ENCODE measurements around the gene SCN3A. TPM values are rescaled to one million over a fixed set of nuclear protein-coding genes. Genes with fewer than 3 reads are reported as not detected.

Gene SCN3A
- total RNA-seq, 1 experiment from 2014 or later: 0.07 TPM

GRCh38 chr2:165114346-165114939 lies 89.4 kb downstream of the SCN3A start:
- DNase-seq: peak; percentile 71
- intact Hi-C loops (cut with micrococcal nuclease): loop anchor here (1.0 kb wide), 1 partner anchor 47 kb away; no protein-coding TSS in a partner anchor
- H2AFZ ChIP-seq (ENCODE audit: low read length): no peak overlapping the region
- H3K9ac ChIP-seq (ENCODE audit: low read length): no peak overlapping the region
- no peaks in the 10 kb centered on the region for H3K27me3 ChIP-seq (ENCODE audit: low read length)
- H3K9me3 ChIP-seq (ENCODE audit: low read length): no peaks in the 10 kb centered on the region
- ChIA-PET CTCF (no interaction called here), POLR2A (ENCODE audit: unreplicated experiment) (interaction anchor here (0.5 kb wide), 1 partner anchor 134 kb away, joined by 3 read pairs; no protein-coding TSS in a partner anchor)
- H3F3A ChIP-seq (ENCODE audit: low read length, unreplicated experiment): no peaks in the 10 kb centered on the region
- H3K36me3 ChIP-seq (ENCODE audit: low read depth, low read length): no peaks in the 10 kb centered on the region
- peak; percentile 95 for ATAC-seq
- H3K4me1 ChIP-seq (ENCODE audit: insufficient read depth, low read length): peaks cover 7% of the 10 kb centered on the region
- H3K79me2 ChIP-seq (ENCODE audit: low read length): no peaks in the 10 kb centered on the region
- peak overlapping the region; percentile 60 for H3K4me2 ChIP-seq (ENCODE audit: low read length)
- TF ChIP-seq EZH2 (IDR thresholded peaks at IDR 0.05; ENCODE audit: low read length, unreplicated experiment): no peak
- no peak for TF ChIP-seq EZH2phosphoT487 (IDR thresholded peaks at IDR 0.05; ENCODE audit: borderline replicate concordance, low read length)
- H3K9me2 ChIP-seq (replicated peaks; ENCODE audit: low read length): no peaks in the 10 kb centered on the region
- no peak overlapping the region for H3K27ac ChIP-seq (ENCODE audit: low read length)
- no TSS peak for BruUV-seq (replicated peaks)
- no peak overlapping the region for H3K4me3 ChIP-seq (ENCODE audit: low read length)
- H4K20me1 ChIP-seq (ENCODE audit: low read length): no peaks in the 10 kb centered on the region

DNA sequence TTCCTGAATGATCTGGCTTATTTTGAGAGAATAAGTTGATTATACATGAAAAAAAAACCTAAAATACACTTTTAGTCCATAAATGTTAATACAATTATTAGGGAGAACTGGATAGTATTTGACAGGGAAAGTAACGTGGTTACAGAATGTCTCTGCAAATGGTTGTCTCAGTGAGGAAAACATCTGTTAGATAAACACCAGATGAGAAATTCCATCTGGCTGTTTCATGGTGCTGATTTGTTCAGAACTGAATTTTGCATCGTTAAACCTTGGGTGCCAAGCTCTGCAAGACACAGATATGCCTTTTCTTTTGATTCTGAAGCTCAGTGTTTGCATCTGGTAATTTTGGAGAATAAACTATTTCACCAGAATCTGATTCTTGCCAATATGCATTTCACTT lies 90.4 kb downstream of the SCN3A start:
- no peak for DNase-seq
- no TSS peak for BruUV-seq (replicated peaks)
- POLR2A ChIA-PET (ENCODE audit: unreplicated experiment): interaction anchor here (0.6 kb wide), 1 partner anchor 78 kb away, joined by 3 read pairs; no protein-coding TSS in a partner anchor
- Histone ChIP-seq H3K9me3 (ENCODE audit: low read length) (no peaks in the 10 kb centered on the region), H2AFZ (ENCODE audit: low read length) (no peak overlapping the region), H3K27ac (ENCODE audit: low read length) (no peak overlapping the region), H3K4me2 (ENCODE audit: low read length) (no peak overlapping the region), H3K27me3 (ENCODE audit: low read length) (no peaks in the 10 kb centered on the region), H3K9me2 (replicated peaks; ENCODE audit: low read length) (no peaks in the 10 kb centered on the region), H3K36me3 (ENCODE audit: low read depth, low read length) (no peaks in the 10 kb centered on the region), H3F3A (ENCODE audit: low read length, unreplicated experiment) (no peaks in the 10 kb centered on the region), H3K9ac (ENCODE audit: low read length) (no peak overlapping the region), H3K4me3 (ENCODE audit: low read length) (no peak overlapping the region), H4K20me1 (ENCODE audit: low read length) (no peaks in the 10 kb centered on the region), H3K4me1 (ENCODE audit: insufficient read depth, low read length) (peaks cover 7% of the 10 kb centered on the region), H3K79me2 (ENCODE audit: low read length) (no peaks in the 10 kb centered on the region)
- intact Hi-C loops (cut with micrococcal nuclease): no loop called here
- CTCF ChIA-PET: no interaction called here
- no peak for ATAC-seq
- no peak for TF ChIP-seq EZH2 (IDR thresholded peaks at IDR 0.05; ENCODE audit: low read length, unreplicated experiment)
- no peak for TF ChIP-seq EZH2phosphoT487 (IDR thresholded peaks at IDR 0.05; ENCODE audit: borderline replicate concordance, low read length)
- TF ChIP-seq, protein P1, sequence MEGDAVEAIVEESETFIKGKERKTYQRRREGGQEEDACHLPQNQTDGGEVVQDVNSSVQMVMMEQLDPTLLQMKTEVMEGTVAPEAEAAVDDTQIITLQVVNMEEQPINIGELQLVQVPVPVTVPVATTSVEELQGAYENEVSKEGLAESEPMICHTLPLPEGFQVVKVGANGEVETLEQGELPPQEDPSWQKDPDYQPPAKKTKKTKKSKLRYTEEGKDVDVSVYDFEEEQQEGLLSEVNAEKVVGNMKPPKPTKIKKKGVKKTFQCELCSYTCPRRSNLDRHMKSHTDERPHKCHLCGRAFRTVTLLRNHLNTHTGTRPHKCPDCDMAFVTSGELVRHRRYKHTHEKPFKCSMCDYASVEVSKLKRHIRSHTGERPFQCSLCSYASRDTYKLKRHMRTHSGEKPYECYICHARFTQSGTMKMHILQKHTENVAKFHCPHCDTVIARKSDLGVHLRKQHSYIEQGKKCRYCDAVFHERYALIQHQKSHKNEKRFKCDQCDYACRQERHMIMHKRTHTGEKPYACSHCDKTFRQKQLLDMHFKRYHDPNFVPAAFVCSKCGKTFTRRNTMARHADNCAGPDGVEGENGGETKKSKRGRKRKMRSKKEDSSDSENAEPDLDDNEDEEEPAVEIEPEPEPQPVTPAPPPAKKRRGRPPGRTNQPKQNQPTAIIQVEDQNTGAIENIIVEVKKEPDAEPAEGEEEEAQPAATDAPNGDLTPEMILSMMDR (conservative IDR thresholded peaks at IDR 0.05; ENCODE audit: low read depth, low read length): no peak

DNA sequence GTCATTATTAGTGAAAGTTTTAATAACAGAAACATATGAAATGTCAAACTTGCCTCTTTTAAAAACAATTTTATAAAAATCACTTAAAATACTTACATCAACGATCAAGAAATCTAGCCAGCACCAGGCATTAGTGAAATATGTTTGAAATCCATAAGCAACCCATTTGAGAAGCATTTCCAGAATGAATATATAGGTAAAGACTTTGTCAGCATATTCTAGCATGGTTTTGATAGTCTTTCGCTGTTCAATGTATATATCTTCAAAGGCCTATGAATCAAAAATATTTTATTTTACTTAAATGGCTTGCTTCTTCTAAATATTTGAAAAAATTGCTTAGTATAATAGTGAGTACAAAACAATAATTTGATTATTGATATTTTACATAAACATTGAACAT lies 91.1 kb downstream of the SCN3A start:
- ATAC-seq (no peak), DNase-seq (no peak)
- peaks cover 7% of the 10 kb centered on the region for H3K4me1 ChIP-seq (ENCODE audit: insufficient read depth, low read length)
- H3K9ac ChIP-seq (ENCODE audit: low read length): no peak overlapping the region
- no peak for TF ChIP-seq EZH2 (IDR thresholded peaks at IDR 0.05; ENCODE audit: low read length, unreplicated experiment)
- TF ChIP-seq, protein P1 (conservative IDR thresholded peaks at IDR 0.05; ENCODE audit: low read depth, low read length): no peak
- TF ChIP-seq EZH2phosphoT487 (IDR thresholded peaks at IDR 0.05; ENCODE audit: borderline replicate concordance, low read length): no peak
- BruUV-seq (replicated peaks): no TSS peak
- H3K4me2 ChIP-seq (ENCODE audit: low read length): no peak overlapping the region
- no peak overlapping the region for H3K4me3 ChIP-seq (ENCODE audit: low read length)
- H3K27me3 ChIP-seq (ENCODE audit: low read length): no peaks in the 10 kb centered on the region
- no peaks in the 10 kb centered on the region for H3K9me2 ChIP-seq (replicated peaks; ENCODE audit: low read length)
- H3K36me3 ChIP-seq (ENCODE audit: low read depth, low read length): no peaks in the 10 kb centered on the region
- no peak overlapping the region for H3K27ac ChIP-seq (ENCODE audit: low read length)
- CTCF ChIA-PET: no interaction called here
- no peak overlapping the region for H2AFZ ChIP-seq (ENCODE audit: low read length)
- no peaks in the 10 kb centered on the region for H3K9me3 ChIP-seq (ENCODE audit: low read length)
- H3K79me2 ChIP-seq (ENCODE audit: low read length): no peaks in the 10 kb centered on the region
- POLR2A ChIA-PET (ENCODE audit: unreplicated experiment): no interaction called here
- no peaks in the 10 kb centered on the region for H4K20me1 ChIP-seq (ENCODE audit: low read length)
- no peaks in the 10 kb centered on the region for H3F3A ChIP-seq (ENCODE audit: low read length, unreplicated experiment)
- intact Hi-C loops (cut with micrococcal nuclease): no loop called here
